ENCODE measurements around the gene SOCS7. TPM values are rescaled to one million over a fixed set of nuclear protein-coding genes. Genes with fewer than 3 reads are reported as not detected.

Gene SOCS7
- polyA plus RNA-seq, 1 donor (not counting 4 experiments of a cell fraction or from before 2014, with no cell fraction given) = 7.5 TPM

DNA sequence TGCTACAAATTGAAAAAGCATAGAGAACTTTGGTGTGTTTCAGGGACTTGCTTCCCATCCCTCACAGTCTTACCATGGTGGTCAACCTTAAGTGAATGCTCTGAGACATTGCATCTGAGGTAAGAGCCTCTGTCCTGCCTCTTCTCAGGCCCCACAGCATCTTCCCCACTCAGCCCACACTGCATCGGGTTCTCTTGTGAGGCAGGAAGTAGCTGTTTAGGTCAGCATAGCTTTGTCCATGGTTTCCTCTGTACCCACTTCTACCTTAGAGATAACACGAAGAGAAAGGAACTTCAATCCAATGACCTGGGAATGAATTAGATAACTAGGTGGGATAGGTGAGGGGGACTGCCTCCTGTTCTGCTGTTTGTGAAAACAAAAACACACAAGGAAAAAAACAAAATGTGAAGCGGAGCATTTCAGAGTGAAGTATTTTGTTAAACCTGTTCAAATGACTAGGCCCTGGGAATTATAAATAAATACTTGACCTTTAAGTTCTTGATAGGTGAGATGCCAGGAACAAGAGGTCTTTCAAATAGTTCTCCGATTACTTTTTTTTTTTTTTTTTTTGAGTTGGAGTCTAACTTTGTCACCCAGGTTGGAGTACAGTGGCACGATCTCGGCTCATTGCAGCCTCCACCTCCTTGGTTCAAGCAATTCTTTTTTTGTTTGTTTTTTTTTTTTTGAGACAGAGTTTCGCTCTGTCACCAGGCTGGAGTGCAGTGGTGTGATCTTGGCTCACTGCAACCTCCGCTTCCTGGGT, 17.7 kb downstream of the SOCS7 start:
- no peak for FAIRE-seq
- TF ChIP-seq, protein P1, sequence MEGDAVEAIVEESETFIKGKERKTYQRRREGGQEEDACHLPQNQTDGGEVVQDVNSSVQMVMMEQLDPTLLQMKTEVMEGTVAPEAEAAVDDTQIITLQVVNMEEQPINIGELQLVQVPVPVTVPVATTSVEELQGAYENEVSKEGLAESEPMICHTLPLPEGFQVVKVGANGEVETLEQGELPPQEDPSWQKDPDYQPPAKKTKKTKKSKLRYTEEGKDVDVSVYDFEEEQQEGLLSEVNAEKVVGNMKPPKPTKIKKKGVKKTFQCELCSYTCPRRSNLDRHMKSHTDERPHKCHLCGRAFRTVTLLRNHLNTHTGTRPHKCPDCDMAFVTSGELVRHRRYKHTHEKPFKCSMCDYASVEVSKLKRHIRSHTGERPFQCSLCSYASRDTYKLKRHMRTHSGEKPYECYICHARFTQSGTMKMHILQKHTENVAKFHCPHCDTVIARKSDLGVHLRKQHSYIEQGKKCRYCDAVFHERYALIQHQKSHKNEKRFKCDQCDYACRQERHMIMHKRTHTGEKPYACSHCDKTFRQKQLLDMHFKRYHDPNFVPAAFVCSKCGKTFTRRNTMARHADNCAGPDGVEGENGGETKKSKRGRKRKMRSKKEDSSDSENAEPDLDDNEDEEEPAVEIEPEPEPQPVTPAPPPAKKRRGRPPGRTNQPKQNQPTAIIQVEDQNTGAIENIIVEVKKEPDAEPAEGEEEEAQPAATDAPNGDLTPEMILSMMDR (optimal IDR thresholded peaks at IDR 0.05 in 1 of 3, IDR thresholded peaks at IDR 0.05 in 1 of 3, conservative IDR thresholded peaks at IDR 0.05 in 1 of 3; ENCODE audit: extremely low read depth in 1 of 3, insufficient read depth in 2 of 3, low read length in 3 of 3) = no peak
- TF ChIP-seq EZH2 (IDR thresholded peaks at IDR 0.05; ENCODE audit: low read length) = no peak
- Histone ChIP-seq H3K9me1 (ENCODE audit: control insufficient read depth, extremely low read depth, insufficient read depth, low read length) (peaks cover 2% of the 10 kb centered on the region), H4K20me1 (ENCODE audit: control insufficient read depth, extremely low read depth, insufficient read depth, low read length) (no peaks in the 10 kb centered on the region), H3K36me3 (ENCODE audit: control insufficient read depth in 2 of 2, extremely low read depth in 1 of 2, insufficient read depth in 2 of 2, low read length in 2 of 2) (peaks cover 3 to 9% of the 10 kb centered on the region in 2 experiments), H3K4me3 (ENCODE audit: control insufficient read depth in 2 of 3, extremely low read depth in 1 of 3, insufficient read depth in 2 of 3, low read depth in 1 of 3, low read length in 3 of 3) (no peak overlapping the region), H3K27me3 (ENCODE audit: control insufficient read depth, extremely low read depth, insufficient read depth, low read length) (no peaks in the 10 kb centered on the region), H2AFZ (ENCODE audit: control insufficient read depth, low read length) (no peak overlapping the region), H3K27ac (ENCODE audit: control insufficient read depth, insufficient read depth, low read length) (no peak overlapping the region), H3K4me1 (ENCODE audit: control insufficient read depth, extremely low read depth, insufficient read depth, low read length) (no peaks in the 10 kb centered on the region), H3K4me2 (ENCODE audit: control insufficient read depth, extremely low read depth, insufficient read depth, low read depth, low read length) (no peak overlapping the region), H3K9me3 (ENCODE audit: control insufficient read depth, low read depth, low read length) (no peaks in the 10 kb centered on the region), H3K9ac (ENCODE audit: control insufficient read depth, extremely low read depth, insufficient read depth, low read length) (no peak overlapping the region), H3K79me2 (ENCODE audit: control insufficient read depth, insufficient read depth, low read length) (no peaks in the 10 kb centered on the region)
- no peak for DNase-seq (ENCODE audit: low read depth, low spot score)
- dilution Hi-C loops (cut with MboI; ENCODE audit: extremely low pct_ligation_motif_present, low sequenced_read_pairs) = no loop called here

DNA sequence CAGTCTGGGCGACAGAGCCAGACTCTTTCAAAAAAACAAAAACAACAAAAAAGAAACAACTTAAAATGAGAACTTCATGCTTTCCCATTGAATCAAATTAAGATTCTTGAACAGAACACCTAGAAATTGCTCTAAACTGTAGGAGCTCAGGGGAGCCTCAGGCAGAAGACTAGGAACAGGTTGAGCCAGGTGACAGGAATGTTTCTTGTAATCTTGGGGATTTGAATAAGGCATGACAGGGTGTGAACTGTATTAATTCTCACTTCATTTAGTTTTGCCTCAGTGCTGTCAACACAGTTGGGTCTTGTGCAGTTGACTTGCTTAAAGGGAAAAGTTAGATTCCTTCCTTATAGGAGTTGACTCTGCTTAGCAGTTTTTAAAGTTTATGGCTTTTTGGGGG, 27.8 kb downstream of the SOCS7 start:
- dilution Hi-C loops (cut with MboI; ENCODE audit: extremely low pct_ligation_motif_present, low sequenced_read_pairs) = no loop called here
- peaks cover 4% of the 10 kb centered on the region for H3K9me1 ChIP-seq (ENCODE audit: control insufficient read depth, extremely low read depth, insufficient read depth, low read length)
- no peaks in the 10 kb centered on the region for H3K79me2 ChIP-seq (ENCODE audit: control insufficient read depth, insufficient read depth, low read length)
- no peaks in the 10 kb centered on the region for H4K20me1 ChIP-seq (ENCODE audit: control insufficient read depth, extremely low read depth, insufficient read depth, low read length)
- TF ChIP-seq, protein P1 (optimal IDR thresholded peaks at IDR 0.05 in 1 of 3, IDR thresholded peaks at IDR 0.05 in 1 of 3, conservative IDR thresholded peaks at IDR 0.05 in 1 of 3; ENCODE audit: extremely low read depth in 1 of 3, insufficient read depth in 2 of 3, low read length in 3 of 3) = no peak
- no peak for TF ChIP-seq EZH2 (IDR thresholded peaks at IDR 0.05; ENCODE audit: low read length)
- no peaks in the 10 kb centered on the region for H3K9me3 ChIP-seq (ENCODE audit: control insufficient read depth, low read depth, low read length)
- H3K36me3 ChIP-seq (ENCODE audit: control insufficient read depth in 2 of 2, extremely low read depth in 1 of 2, insufficient read depth in 2 of 2, low read length in 2 of 2) = peaks cover 7% of the 10 kb centered on the region in 2 experiments
- DNase-seq (ENCODE audit: low read depth, low spot score) = no peak
- H3K4me2 ChIP-seq (ENCODE audit: control insufficient read depth, extremely low read depth, insufficient read depth, low read depth, low read length) = no peak overlapping the region
- no peak overlapping the region for H3K4me3 ChIP-seq (ENCODE audit: control insufficient read depth in 2 of 3, extremely low read depth in 1 of 3, insufficient read depth in 2 of 3, low read depth in 1 of 3, low read length in 3 of 3)
- H2AFZ ChIP-seq (ENCODE audit: control insufficient read depth, low read length) = no peak overlapping the region
- no peak for FAIRE-seq
- H3K4me1 ChIP-seq (ENCODE audit: control insufficient read depth, extremely low read depth, insufficient read depth, low read length) = no peaks in the 10 kb centered on the region
- no peak overlapping the region for H3K9ac ChIP-seq (ENCODE audit: control insufficient read depth, extremely low read depth, insufficient read depth, low read length)
- no peak overlapping the region for H3K27ac ChIP-seq (ENCODE audit: control insufficient read depth, insufficient read depth, low read length)
- no peaks in the 10 kb centered on the region for H3K27me3 ChIP-seq (ENCODE audit: control insufficient read depth, extremely low read depth, insufficient read depth, low read length)

Data from keratinocyte (primary cell).